GM18907 (cell line): Measurements from ENCODE around the gene ITGA7.

Experiments
- ATAC-seq: cut with Tn5 transposase; IDR thresholded peaks from one replicate; pipeline ENCODE4 v1.9.1; 2021; ENCODE audit warnings: mild to moderate bottlenecking, moderate library complexity; ENCODE audit not compliant: unreplicated experiment

Gene ITGA7

GRCh38 chr12:55687746-55688145 is 20.0 kb downstream of the ITGA7 start:
- ATAC-seq: no peak

GRCh38 chr12:55686366-55687010 is 21.2 kb downstream of the ITGA7 start:
- no peak for ATAC-seq

DNA sequence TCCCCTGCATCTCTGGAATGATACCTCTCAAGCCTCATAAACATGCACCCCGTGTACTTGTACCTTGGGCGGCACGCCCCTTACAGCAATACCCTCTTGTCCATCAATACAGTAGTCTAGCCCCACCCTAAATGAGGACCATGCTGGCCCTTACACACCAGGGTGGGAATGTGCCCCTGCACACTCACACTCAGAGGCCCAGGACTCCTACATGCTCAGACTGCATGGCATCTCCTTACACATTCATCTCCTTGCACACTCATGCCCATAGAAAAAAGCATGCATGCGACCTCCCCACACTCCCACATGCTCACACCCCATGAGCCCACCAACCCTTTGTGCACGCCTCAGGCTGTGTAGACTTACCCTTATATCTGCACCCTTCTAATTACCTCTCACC is 22.0 kb downstream of the ITGA7 start:
- no peak for ATAC-seq

DNA sequence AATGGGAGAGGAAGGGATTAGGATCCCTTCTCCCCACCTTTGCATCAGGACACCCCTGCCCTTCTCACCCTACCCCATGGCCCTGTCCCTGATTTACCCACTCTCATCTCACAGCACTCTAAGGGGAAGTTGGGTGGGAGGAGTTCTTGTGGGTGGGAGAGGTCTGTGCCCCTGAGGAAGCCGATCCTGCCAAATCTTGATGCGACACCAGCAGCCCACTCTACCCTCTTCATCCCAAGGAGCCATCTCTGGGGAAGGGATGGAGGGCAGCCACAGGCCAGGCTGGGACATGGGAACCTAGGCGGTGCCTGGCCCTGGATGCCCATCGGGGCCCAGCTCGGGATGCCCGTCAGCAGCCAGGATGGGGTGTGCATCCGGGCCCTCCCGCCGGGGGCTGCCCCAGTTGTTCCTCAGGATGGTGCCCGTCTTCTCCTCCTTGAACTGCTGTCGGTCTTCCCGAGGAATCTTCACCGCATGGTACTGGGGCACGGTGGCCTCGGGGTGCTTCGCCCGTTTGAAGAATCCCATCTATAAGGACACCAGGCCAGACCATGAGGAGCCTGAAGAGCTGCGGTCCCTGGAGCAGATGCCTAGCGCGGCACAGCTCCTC is 22.8 kb downstream of the ITGA7 start:
- ATAC-seq: no peak

DNA sequence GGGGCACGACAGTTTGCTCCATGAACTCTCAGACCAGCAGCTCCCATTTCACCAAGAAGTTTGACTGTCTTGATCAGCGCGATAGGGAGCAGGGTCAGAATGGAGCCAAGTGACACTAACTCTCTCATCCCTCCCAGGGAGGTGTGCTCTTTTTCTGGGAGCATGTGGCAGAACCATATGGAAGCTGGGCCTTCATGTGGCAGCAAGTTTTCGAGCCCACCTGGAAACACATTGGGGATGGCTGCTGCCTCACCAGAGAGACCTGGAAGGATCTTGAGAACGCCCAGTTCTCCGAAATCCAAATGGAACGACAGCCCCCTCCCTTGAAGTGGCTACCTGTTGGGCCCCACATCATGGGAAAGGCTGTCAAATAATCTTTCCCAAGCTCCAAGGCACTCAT is 24.0 kb downstream of the ITGA7 start:
- no peak for ATAC-seq

- no peak for ATAC-seq
These were observed 25.5 kb downstream of the ITGA7 start for GRCh38 chr12:55682087-55682796.

- ATAC-seq: no peak
These were observed 26.3 kb downstream of the ITGA7 start for GRCh38 chr12:55681142-55682077.

GRCh38 chr12:55679691-55680090 is 28.0 kb downstream of the ITGA7 start:
- ATAC-seq: no peak

DNA sequence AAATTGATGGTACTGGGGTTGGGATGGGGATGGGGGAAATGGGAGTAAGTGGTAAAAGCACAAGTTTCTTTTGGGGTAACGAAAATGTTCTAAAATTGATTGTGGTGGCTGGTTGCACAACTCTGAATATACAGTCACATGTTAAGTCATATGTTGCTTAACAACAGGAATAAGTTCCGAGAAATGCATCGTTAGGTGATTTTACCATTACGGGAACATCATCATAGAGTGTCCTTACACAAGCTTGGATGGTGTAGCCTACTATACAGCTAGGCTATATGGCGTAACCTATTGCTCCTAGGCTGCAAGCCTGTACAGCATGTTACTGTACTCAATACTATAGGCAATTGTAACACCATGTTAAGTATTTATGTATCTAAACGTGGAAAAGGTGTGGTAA is 31.0 kb downstream of the ITGA7 start:
- no peak for ATAC-seq

DNA sequence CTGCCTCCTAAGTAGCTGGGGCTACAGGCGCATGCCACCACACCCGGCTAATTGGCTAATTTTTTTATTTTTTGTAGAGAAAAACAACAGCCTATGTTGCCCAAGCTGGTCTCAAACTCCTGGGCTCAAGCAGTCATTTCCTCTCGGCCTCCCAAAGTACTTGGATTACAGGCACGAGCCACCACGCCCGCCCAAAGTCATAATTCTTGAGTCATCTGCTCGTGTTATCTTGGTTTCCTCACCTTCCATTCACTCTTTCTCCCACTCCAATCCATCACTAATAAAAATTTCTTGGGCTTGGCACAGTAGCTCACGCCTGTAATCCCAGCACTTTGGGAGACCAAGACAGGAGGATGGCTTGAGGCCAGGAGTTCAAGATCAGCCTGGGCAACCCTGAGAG is 32.0 kb downstream of the ITGA7 start:
- no peak for ATAC-seq

GRCh38 chr12:55673638-55674037 is 34.1 kb downstream of the ITGA7 start:
- ATAC-seq: peak; percentile 99

DNA sequence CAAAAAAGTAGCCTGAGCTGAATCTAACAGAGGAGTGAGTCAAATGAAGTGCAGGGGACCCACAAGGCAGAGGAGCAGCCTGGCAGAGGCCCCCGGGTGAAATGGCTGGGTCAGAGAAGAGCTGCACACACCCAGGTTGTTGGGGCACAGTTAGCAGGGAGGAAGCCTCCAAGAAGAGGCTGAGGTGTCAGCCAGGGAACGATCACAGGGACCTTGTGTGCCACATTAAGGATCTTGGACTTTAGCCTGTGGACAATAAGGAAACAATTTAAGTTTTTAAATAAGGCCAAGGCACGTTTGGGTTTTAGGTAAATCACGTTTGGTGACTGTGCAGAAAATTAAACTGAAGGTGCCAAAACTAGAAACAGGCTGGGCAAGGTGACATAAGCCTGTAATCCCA is 36.0 kb downstream of the ITGA7 start:
- ATAC-seq: no peak

- no peak for ATAC-seq
These were observed 37.4 kb downstream of the ITGA7 start for GRCh38 chr12:55670276-55670675.

- ATAC-seq: no peak
These were observed 41.2 kb downstream of the ITGA7 start for GRCh38 chr12:55666508-55666907.

DNA sequence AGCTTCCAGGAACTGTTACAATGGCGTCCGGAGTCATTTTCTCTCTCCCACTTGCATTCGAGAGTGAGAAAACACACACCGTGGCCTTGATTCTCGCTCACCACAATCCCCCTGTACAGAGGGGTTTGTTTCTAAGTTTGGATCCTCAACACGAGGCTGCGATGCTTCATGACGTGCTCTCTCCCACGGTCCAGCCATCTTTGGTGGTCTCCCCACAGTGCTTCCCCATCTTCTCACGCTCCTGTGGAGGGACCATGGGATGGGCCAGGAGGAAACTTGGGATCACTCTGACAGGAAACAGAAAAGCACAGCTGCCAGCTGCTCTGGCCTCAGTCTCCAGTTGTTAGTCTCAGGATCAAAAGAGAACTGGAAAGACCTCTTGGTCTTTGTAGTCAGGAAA is 42.9 kb downstream of the ITGA7 start:
- no peak for ATAC-seq

GRCh38 chr12:55663391-55663790 is 44.3 kb downstream of the ITGA7 start:
- no peak for ATAC-seq

DNA sequence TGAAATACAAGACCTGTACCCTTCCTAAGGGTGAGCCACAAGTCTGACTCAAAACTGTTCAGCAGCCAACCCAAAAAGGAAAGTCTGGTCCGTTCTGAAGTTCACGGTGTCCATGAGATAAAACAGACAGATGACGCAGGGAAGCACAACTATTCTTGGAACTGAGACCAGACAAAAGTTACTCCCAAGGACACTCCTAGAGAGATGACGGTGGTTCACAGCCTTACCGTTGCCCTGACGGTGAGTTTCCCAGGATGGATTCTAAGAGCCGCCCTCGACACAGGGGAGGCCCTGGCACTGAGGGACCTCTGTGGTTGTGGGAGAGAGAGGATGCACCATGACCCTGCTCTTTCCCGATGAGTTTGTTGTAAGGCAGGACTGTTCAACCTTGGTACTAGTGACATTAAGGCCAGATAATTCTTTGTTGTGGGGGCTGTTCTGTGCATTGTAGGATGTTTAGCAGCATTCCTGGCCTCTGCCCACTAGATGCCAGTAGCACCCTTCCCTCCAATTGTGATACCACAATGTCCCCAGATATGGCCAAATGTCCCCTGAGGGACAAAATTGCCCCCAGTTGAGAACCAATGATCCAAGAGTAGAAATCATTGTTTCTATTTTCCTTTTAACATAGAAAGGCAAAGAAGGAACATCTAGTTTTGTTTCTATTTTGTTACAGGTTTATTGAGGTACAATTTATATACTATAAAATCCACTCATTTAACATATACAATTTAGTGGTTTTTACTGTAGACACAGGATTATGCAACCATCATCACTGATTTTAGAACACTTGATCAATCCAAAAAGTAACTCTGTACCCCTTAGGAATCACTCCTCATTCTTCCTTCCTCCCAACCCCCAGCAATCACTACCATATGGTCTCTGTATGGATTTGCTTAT is 48.0 kb downstream of the ITGA7 start:
- no peak for ATAC-seq

GRCh38 chr12:55658635-55659391 is 48.9 kb downstream of the ITGA7 start:
- no peak for ATAC-seq

DNA sequence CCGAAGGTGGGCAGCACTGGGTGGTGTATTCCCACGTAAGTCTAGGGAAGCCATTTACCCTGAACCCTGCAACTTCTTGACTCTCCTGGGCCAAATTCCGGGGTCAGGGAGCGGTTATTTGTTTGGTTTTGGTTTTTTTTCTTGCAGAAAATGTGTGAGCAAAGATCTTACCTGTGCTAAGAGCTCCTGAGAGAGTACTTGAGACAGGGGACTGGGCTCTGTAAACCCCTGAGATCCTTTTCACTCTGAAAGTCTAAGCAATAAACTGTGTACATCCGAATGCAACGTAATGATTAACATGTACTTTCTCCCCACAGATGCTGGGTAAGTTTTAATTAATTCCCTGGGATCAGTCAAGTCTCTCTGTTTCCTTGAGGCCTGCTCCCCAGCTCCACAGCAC is 49.5 kb downstream of the ITGA7 start:
- ATAC-seq: no peak

GRCh38 chr12:55657212-55657611 is 50.5 kb downstream of the ITGA7 start:
- ATAC-seq: no peak
